Tibial nerve (tissue), 4 donors: ENCODE data around the gene GABRD.

Source experiments
- CTCF ChIP-seq, 5 experiments: fragments of 200-600 bp in 3 of 5; fragments of 450-650 bp in 2 of 5; sonication (generic) in 3 of 5; IDR thresholded peaks; one replicate each; pipeline ENCODE4 v1.5.1; 2016 to 2019; ENCODE audit warnings: antibody characterized with exemption in 5 of 5, mild to moderate bottlenecking in 3 of 5, moderate library complexity in 2 of 5
- EP300 ChIP-seq, 2 donors: sonication (generic); formaldehyde crosslinking; IDR thresholded peaks; one replicate each; pipeline ENCODE4 v1.6.1; 2017; ENCODE audit warnings: antibody characterized with exemption in 2 of 2, mild to moderate bottlenecking in 1 of 2
- POLR2A ChIP-seq, 2 donors: fragments of 450-650 bp; IDR thresholded peaks; one replicate each; pipeline ENCODE4 v1.6.1; 2017; ENCODE audit warnings: antibody characterized with exemption in 2 of 2, mild to moderate bottlenecking in 2 of 2, moderate library complexity in 2 of 2

- TF ChIP-seq CTCF (IDR thresholded peaks at IDR 0.05) (no peak), POLR2A (IDR thresholded peaks at IDR 0.05) (no peak), EP300 (IDR thresholded peaks at IDR 0.05) (no peak)
These were observed 13.6 kb downstream of the GABRD start for GRCh38 chr1:2032737-2033136.
